K562 (cell line): ENCODE results near the gene ETV2. TPM values are rescaled to one million over a fixed set of nuclear protein-coding genes. Genes with fewer than 3 reads are reported as not detected.

ENCODE experiments used
- ARID3A ChIP-seq: IDR thresholded peaks from 2 replicates; pipeline ENCODE4 v1.6.1; 2012; ENCODE audit warnings: low read depth, low read length, improper control_type of control experiment, borderline replicate concordance
- CC2D1A ChIP-seq: fragments of 450-650 bp; IDR thresholded peaks from 2 replicates; pipeline ENCODE4 v1.6.1; 2017; ENCODE audit warnings: mild to moderate bottlenecking
- CHD4 ChIP-seq: fragments of 200-600 bp; sonication (generic); IDR thresholded peaks from 3 replicates; pipeline ENCODE4 v1.6.1; 2012; ENCODE audit warnings: low read depth, mild to moderate bottlenecking, mixed read lengths, low read length, inconsistent platforms; ENCODE audit not compliant: insufficient read depth, insufficient replicate concordance, poor library complexity, severe bottlenecking
- DACH1 ChIP-seq: fragments of 450-650 bp; IDR thresholded peaks from 2 replicates; pipeline ENCODE4 v1.6.1; 2018; ENCODE audit not compliant: partially characterized antibody
- ELF1 ChIP-seq: fragments of 200-800 bp; sonication (Bioruptor generic); IDR thresholded peaks from 2 replicates; pipeline ENCODE4 v1.6.1; 2016; ENCODE audit warnings: missing genetic modification characterization, missing compliant biosample characterization
- ETV1 ChIP-seq: fragments of 450-650 bp; conservative IDR thresholded peaks from 2 replicates; pipeline ENCODE4 v1.6.1; 2016; ENCODE audit warnings: missing genetic modification characterization, control low read depth, low read depth, missing compliant biosample characterization
- HEY1 ChIP-seq: fragments of 250-450 bp; sonication (Bioruptor Pico); IDR thresholded peaks from 2 replicates; pipeline ENCODE4 v1.5.0; 2020; ENCODE audit warnings: mild to moderate bottlenecking, moderate library complexity, borderline replicate concordance
- HMG20A ChIP-seq: fragments of 450-650 bp; formaldehyde crosslinking; conservative IDR thresholded peaks from 2 replicates; pipeline ENCODE4 v1.4.0; 2020; ENCODE audit warnings: mild to moderate bottlenecking, mixed read lengths
- HNRNPLL ChIP-seq: fragments of 200-400 bp; formaldehyde crosslinking; IDR thresholded peaks from 2 replicates; pipeline ENCODE4 v1.6.1; 2017; ENCODE audit warnings: low read length, low read depth, mild to moderate bottlenecking; ENCODE audit not compliant: poor library complexity, severe bottlenecking
- JUNB ChIP-seq: fragments of 450-650 bp; formaldehyde crosslinking; conservative IDR thresholded peaks from 2 replicates; pipeline ENCODE4 v1.4.0; 2020; ENCODE audit warnings: mild to moderate bottlenecking
- MXI1 ChIP-seq: IDR thresholded peaks from 2 replicates; pipeline ENCODE4 v1.6.1; 2011; ENCODE audit warnings: low read depth, mild to moderate bottlenecking, improper control_type of control experiment, low read length
- NR2F6 ChIP-seq: fragments of 450-650 bp; formaldehyde crosslinking; IDR thresholded peaks from 2 replicates; pipeline ENCODE4 v1.4.0; 2020; ENCODE audit warnings: mild to moderate bottlenecking
- RCOR1 ChIP-seq, 2 experiments: IDR thresholded peaks; 2 replicates each; pipeline ENCODE4 v1.6.1; 2012; ENCODE audit warnings: low read depth in 2 of 2, low read length in 2 of 2, borderline replicate concordance in 1 of 2, improper control_type of control experiment in 1 of 2
- SMARCA5 ChIP-seq: fragments of 450-650 bp; IDR thresholded peaks from 2 replicates; pipeline ENCODE4 v1.6.1; 2016
- TEAD1 ChIP-seq, 2 experiments: fragments of 450-650 bp in 1 of 2; sonication (generic) in 1 of 2; formaldehyde crosslinking; IDR thresholded peaks; 2 replicates each; pipeline versions ENCODE4 v1.4.0 to v1.8.0; 2020 to 2022; ENCODE audit warnings: mild to moderate bottlenecking in 2 of 2, missing genetic modification reagents in 1 of 2
- TOE1 ChIP-seq, 2 experiments: fragments of 450-650 bp in 1 of 2; sonication (generic) in 1 of 2; formaldehyde crosslinking in 1 of 2; IDR thresholded peaks; 2 replicates each; pipeline versions ENCODE4 v1.7.1 to v1.8.0; 2016 to 2022; ENCODE audit warnings: borderline replicate concordance in 2 of 2, mild to moderate bottlenecking in 2 of 2, antibody characterized with exemption in 1 of 2, inconsistent platforms in 1 of 2, low read depth in 1 of 2, missing genetic modification reagents in 1 of 2, moderate library complexity in 1 of 2
- ZBTB17 ChIP-seq: fragments of 450-650 bp; formaldehyde crosslinking; IDR thresholded peaks from 2 replicates; pipeline ENCODE4 v1.4.0; 2020; ENCODE audit warnings: mild to moderate bottlenecking
- ZFP91 ChIP-seq: sonication (generic); formaldehyde crosslinking; IDR thresholded peaks from 2 replicates; pipeline ENCODE4 v1.8.0; 2022; ENCODE audit warnings: mild to moderate bottlenecking, missing genetic modification reagents
- ZNF23 ChIP-seq: fragments of 250-450 bp; sonication (Bioruptor Pico); IDR thresholded peaks from 2 replicates; pipeline ENCODE4 v1.4.0; 2020; ENCODE audit warnings: mild to moderate bottlenecking
- ZNF274 ChIP-seq: IDR thresholded peaks from 2 replicates; pipeline ENCODE4 v1.6.1; 2011; ENCODE audit warnings: low read depth, mild to moderate bottlenecking, low read length, moderate library complexity, borderline replicate concordance
- ZNF518B ChIP-seq: fragments of 250-450 bp; sonication (Bioruptor Pico); IDR thresholded peaks from 2 replicates; pipeline ENCODE4 v1.5.0; 2021; ENCODE audit warnings: mild to moderate bottlenecking, moderate library complexity
- polyA plus RNA-seq, 8 experiments: library from polyadenylated mRNA; depleted of rRNA in 4 of 8; stranded (reverse) in 5 of 8; unstranded in 3 of 8; fragments of >200 nt; fragmentation: Nextera tagmentation in 2 of 8; fragmentation: Illumina TruSeq in 1 of 8; extraction: Ambion mirVana in 2 of 8; extraction: Trizol in 1 of 8; gene quantifications; 2 replicates each; pipeline versions ENCODE4 v1.2.1 to v1.2.3, GENCODE V29; 2011 to 2014; ENCODE audit warnings: inconsistent platforms in 1 of 8, missing spikeins in 1 of 8
- total RNA-seq, 7 experiments: library from RNA; depleted of rRNA in 6 of 7; stranded (reverse); fragments of >200 nt in 6 of 7; fragmentation: Illumina TruSeq in 2 of 7; extraction: Trizol in 2 of 7; gene quantifications; 2 replicates each; pipeline versions ENCODE4 v1.2.1 to v1.2.3, GENCODE V29; 2011 to 2021; ENCODE audit warnings: low replicate concordance in 1 of 7

The ETV2 gene
- total and polyA plus RNA-seq, 9 of the 15 experiments (the other 6 are each of a cell fraction or from before 2014, with no cell fraction given), result 0.11 to 3.7 (median 0.55) TPM

- TF ChIP-seq ZNF518B (CRISPR knock-in tag) (no peak), ELF1 (no peak), ZFP91 (CRISPR knock-in tag) (no peak), JUNB (no peak), DACH1 (no peak), NR2F6 (CRISPR knock-in tag) (no peak), HEY1 (CRISPR knock-in tag) (no peak), MXI1 (0 out of 2 replicates have a peak, but pooled peaks have one; percentile 13), SMARCA5 (no peak), ZBTB17 (CRISPR knock-in tag) (no peak), TOE1 (IDR thresholded peaks at IDR 0.05; ENCODE audit: borderline replicate concordance) (no peak), TOE1 (CRISPR knock-in tag; IDR thresholded peaks at IDR 0.05; ENCODE audit: borderline replicate concordance, low read depth) (0 out of 2 replicates have a peak, but pooled peaks have one; percentile 27), RCOR1 (IDR thresholded peaks at IDR 0.05; ENCODE audit: borderline replicate concordance in 1 of 2, low read depth in 2 of 2, low read length in 2 of 2) (0 out of 4 replicates have a peak, but pooled peaks of 1 of the 2 experiments have one; percentile 4), TEAD1 (CRISPR knock-in tag; IDR thresholded peaks at IDR 0.05) (no peak), ZNF23 (CRISPR knock-in tag) (no peak), ARID3A (no peak), CHD4 (no peak), CC2D1A (no peak), HMG20A (CRISPR knock-in tag) (no peak), HNRNPLL (no peak), ETV1 (tag) (no peak), ZNF274 (no peak)
Observed at GRCh38 chr19:35644206-35644986, 2.9 kb downstream of the ETV2 start (continued).
